T-helper 17 cell (primary cell): ENCODE measurements around the gene TRAF3IP3. TPM values are rescaled to one million over a fixed set of nuclear protein-coding genes. Genes with fewer than 3 reads are reported as not detected.

Experiments used
- ATAC-seq: fragments of 150-1000 bp; cut with Tn5 transposase; 2 replicates; pipeline ENCODE4 v1.10.0; 2021; ENCODE audit warnings: mild to moderate bottlenecking, moderate library complexity
- DNase-seq, 3 donors: peaks; one replicate each; pipeline versions ENCODE4 v3.0.0 to v3.0.0-alpha.2; 2020 to 2021
- H3K9me3 ChIP-seq: one replicate; pipeline ENCODE4 v1.7.0; 2013; ENCODE audit warnings: low read length, mild to moderate bottlenecking; ENCODE audit not compliant: control insufficient read depth, poor library complexity, severe bottlenecking
- H3K27ac Mint-ChIP-seq: one replicate; pipeline ENCODE4 v1.8.0; 2022; ENCODE audit warnings: mild to moderate bottlenecking, moderate library complexity, mixed read lengths
- H3K27me3 Mint-ChIP-seq: one replicate; pipeline ENCODE4 v1.8.0; 2022; ENCODE audit warnings: mixed read lengths
- H3K36me3 Mint-ChIP-seq: one replicate; pipeline ENCODE4 v1.8.0; 2022; ENCODE audit warnings: low read depth, mixed read lengths
- H3K4me1 Mint-ChIP-seq: one replicate; pipeline ENCODE4 v1.8.0; 2022; ENCODE audit warnings: mild to moderate bottlenecking, mixed read lengths
- H3K4me3 Mint-ChIP-seq: one replicate; pipeline ENCODE4 v1.8.0; 2022; ENCODE audit warnings: mild to moderate bottlenecking, moderate library complexity, mixed read lengths
- total RNA-seq, 4 donors: library from RNA in 2 of 4; stranded (reverse) in 2 of 4; gene quantifications; one replicate each; pipeline ENCODE4 v1.2.3 and lab custom pipeline; 2022 to 2026

Gene TRAF3IP3
- total RNA-seq, 2 donors from 2014 or later: 286 to 288 TPM

DNA sequence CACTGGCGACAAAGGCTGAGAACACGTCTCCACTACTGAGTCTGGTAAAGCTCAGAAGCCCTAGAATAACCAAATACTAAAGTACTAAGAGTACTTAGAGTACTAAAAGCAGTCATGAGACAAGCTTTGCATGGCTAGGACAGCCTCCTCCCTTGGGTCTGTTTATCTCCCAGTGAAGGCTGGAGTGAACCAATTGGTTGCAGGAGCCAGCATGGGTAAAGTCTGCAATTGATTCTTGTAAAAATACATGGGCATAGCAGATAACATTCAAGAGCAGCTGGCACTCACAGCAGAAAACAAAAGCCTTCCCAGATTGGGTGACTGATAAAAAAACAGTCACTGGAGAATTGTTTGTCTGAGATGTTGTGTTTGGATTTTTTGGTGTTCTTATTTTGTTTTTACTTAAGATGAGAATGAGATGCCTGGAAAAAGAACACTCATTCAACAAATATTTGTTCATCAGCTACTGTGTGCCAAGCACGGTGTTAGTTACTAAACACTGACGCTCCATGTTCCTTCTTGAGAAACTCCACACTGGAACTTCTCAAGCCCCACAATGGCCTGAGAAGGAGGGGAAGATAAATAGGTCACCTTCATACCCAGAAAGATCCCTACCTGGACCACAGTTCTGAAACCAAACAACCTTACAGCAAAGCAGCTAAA, 46.4 kb downstream of the TRAF3IP3 start:
- DNase-seq: no peak
- Mint-ChIP-seq H3K4me1 (peaks cover 6% of the 10 kb centered on the region), H3K27ac (no peak overlapping the region), H3K27me3 (peaks cover 45% of the 10 kb centered on the region), H3K4me3 (no peak overlapping the region), H3K36me3 (peaks cover 2% of the 10 kb centered on the region)
- ATAC-seq: no peak
- no peaks in the 10 kb centered on the region for H3K9me3 ChIP-seq

DNA sequence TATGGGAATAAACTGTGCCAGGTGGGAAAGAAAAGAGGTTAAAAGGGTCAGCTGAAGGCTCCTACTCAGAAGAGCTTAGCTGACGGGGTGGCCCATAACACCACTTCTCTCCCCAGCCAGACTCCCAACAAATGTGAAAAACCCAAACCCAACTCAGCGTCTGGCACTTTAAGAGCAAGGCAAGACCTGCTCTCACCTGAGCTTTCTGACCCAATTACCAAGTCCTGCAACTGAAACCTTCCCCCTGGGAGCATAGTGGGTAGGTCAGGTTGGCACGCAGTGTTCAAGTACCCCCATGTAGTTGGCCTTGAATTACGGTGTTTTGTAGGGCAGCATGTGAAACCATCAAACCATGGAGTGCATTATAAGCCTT, 46.9 kb downstream of the TRAF3IP3 start:
- ATAC-seq: no peak
- H3K4me1 Mint-ChIP-seq: peaks cover 6% of the 10 kb centered on the region
- H3K27me3 Mint-ChIP-seq: peaks cover 45% of the 10 kb centered on the region
- no peak overlapping the region for H3K27ac Mint-ChIP-seq
- no peaks in the 10 kb centered on the region for H3K9me3 ChIP-seq
- H3K36me3 Mint-ChIP-seq: peaks cover 2% of the 10 kb centered on the region
- H3K4me3 Mint-ChIP-seq: no peak overlapping the region
- DNase-seq: no peak

DNA sequence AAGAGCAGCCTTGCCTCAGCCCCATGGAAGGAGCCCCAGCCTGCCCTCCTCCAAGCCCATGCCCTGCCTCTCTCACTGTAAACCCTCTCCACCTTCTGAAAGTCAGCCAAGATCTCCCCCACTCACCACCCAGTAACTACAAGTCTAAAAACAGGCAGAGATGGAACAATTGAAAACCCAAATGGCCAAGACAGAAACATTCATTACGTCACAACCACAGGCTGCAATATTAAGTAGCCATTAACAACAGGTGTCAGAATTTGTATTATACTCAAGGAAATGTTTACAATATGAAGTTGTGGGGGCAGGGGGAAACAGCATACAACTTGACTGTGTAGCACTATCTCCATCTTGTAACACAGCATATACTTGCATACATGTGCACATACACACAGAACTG, 47.7 kb downstream of the TRAF3IP3 start:
- Mint-ChIP-seq H3K27ac (no peak overlapping the region), H3K4me3 (no peak overlapping the region), H3K36me3 (peaks cover 2% of the 10 kb centered on the region), H3K4me1 (peaks cover 6% of the 10 kb centered on the region), H3K27me3 (peaks cover 38% of the 10 kb centered on the region)
- H3K9me3 ChIP-seq: no peaks in the 10 kb centered on the region
- ATAC-seq (no peak), DNase-seq (no peak)

DNA sequence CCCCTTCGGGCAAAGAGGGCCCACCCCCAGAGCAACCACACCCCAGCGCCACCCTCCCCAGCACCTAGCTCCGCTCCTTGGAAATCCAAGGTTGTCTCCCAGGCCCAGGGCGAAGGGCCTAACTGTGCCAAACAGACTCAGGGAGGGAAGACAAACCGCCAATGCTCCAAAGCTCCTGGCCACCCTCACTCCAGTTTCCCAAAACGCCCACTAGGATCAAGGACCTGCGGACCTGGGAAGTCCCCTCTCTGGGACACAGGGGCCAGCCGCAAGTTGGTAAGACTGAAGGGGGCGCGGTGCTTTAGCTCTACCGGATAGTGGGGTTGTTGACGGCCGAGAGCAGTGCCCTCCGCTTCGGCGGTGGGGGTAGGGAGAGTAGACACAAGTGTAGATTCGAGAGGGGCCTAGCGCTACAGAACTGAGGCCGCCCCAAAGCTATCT, 49.5 kb downstream of the TRAF3IP3 start:
- Mint-ChIP-seq H3K4me1 (peaks cover 6% of the 10 kb centered on the region), H3K4me3 (peak overlapping the region; percentile 86), H3K27me3 (peaks cover 38% of the 10 kb centered on the region), H3K27ac (no peak overlapping the region), H3K36me3 (peaks cover 2% of the 10 kb centered on the region)
- ATAC-seq (no peak), DNase-seq (no peak)
- H3K9me3 ChIP-seq: no peaks in the 10 kb centered on the region

DNA sequence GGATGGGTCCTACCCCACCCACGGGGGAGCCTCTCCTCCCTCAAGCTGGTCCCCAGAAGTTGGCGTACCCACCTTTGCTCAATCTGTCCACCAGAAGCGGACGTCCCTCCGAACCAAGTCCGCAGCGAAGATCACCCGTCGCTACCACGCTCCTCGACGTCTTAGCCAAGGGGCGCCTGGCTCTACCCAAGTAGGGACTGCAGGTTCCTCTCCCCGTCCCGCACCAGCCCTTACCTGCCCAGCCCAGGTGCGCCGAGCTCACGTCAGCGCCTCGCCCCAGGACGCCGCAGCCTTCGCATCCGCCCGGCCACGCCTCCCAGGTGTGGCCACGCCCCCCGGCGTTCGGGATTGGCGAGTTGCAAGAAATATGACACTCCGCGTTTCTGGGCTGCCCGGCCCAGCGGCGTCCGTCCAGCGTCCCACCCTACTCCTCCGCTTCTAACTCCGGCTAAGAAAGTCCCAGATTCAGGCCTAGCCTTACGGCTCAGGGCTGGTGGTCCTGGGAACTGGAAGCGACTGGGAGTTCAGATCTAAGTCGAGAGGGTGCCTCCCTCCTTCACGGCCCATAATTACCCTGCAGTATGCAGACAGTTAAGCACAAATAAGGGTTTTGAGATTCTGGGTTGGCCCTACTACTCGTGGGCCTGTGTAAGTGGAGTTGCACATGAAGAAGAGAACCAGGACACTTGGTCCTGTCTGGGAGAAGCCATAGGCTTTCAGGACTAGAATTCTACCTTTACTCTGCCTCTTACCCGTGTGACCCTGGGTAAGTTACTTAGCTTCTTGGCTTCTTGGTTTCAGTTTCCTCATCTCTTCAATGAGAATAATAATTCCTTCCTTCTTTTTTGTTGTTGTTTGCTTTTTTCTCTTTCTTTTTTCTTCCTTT, 50.3 kb downstream of the TRAF3IP3 start, which contains the start of gene IRF6:
IRF6 (minus strand) TSS at position 268 of the 886 bp plus-strand sequence. CDS start 4,729 bp downstream, outside the sequence.
- DNase-seq: peak; percentile 53 to 68 (median 66)
- H3K9me3 ChIP-seq: no peaks in the 10 kb centered on the region
- peak within 1 kb of the TSS; percentile 86 for H3K4me3 Mint-ChIP-seq
- H3K4me1 Mint-ChIP-seq: peaks cover 6% of the 10 kb centered on the region
- ATAC-seq: peak; percentile 93
- peaks cover 31% of the 10 kb centered on the region for H3K27me3 Mint-ChIP-seq
- H3K27ac Mint-ChIP-seq: peak within 1 kb of the TSS; percentile 19
- peaks cover 2% of the 10 kb centered on the region for H3K36me3 Mint-ChIP-seq

DNA sequence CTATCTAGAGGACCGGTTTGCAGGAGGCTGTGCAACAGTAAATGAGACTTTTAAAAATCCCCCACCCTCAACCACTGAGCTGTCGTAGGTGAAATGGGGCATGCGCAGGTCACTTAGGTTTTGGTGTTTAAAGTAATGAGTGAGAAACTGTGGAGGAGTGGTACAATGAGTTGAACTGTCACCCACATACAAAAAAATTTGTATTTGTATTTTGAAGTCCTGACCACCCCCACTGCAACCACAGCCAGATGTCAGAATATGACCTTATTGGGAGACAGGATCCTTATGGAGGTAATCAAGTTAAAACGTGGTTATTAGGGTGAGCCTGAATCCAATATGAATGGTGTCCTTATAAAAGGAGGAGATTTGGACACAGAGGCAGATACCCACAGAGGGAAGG, 51.7 kb downstream of the TRAF3IP3 start:
- no peak for ATAC-seq
- no peak for DNase-seq
- no peak overlapping the region for H3K27ac Mint-ChIP-seq
- no peaks in the 10 kb centered on the region for H3K36me3 Mint-ChIP-seq
- peaks cover 23% of the 10 kb centered on the region for H3K27me3 Mint-ChIP-seq
- no peaks in the 10 kb centered on the region for H3K9me3 ChIP-seq
- H3K4me1 Mint-ChIP-seq: peaks cover 6% of the 10 kb centered on the region
- no peak overlapping the region for H3K4me3 Mint-ChIP-seq

DNA sequence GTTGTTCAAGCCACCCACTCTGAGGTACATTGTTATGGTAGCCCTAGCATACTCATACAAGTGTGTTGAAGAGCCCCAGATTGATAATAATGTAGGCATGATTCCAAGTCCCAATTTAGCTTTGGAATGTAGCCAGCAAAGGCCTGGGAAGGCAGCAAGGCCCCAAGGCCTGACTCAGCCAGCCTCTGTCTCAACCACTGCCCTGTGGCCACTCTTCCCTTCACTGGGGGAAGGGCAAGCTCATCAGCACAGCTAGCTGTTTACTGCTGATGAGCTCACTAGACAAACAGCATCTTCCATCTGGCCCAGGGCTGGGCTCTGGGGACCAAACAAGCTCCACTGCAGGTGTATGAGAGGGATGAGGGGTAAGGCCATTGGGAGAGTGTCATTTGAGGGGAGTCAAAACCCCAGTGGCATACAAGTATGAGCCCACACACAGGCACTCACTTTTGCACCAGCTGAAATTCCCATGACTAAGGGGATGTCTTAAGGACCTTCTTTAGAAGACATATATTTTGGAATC, 52.3 kb downstream of the TRAF3IP3 start:
- H3K9me3 ChIP-seq: no peaks in the 10 kb centered on the region
- Mint-ChIP-seq H3K4me1 (peaks cover 6% of the 10 kb centered on the region), H3K27me3 (peaks cover 21% of the 10 kb centered on the region), H3K36me3 (no peaks in the 10 kb centered on the region), H3K27ac (no peak overlapping the region), H3K4me3 (no peak overlapping the region)
- DNase-seq (no peak), ATAC-seq (no peak)

DNA sequence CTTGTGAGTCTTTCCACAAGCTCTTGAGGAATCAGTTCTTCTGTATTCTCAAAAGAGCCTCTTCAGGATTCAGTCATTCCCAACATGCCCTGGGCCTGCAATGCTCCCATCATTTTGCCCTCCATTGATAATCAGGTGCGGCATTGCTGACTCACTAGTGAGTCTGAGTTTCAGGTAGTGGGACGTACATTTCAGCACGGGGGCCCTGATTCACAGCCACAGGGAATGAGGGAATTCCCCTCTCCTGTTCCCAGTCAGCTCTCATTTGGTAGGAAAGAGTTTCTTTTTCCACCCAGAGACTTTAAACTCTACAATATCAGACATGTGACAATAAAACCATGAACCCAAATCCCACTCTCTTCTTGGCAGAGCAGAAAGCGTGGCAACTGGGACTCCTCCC, 53.8 kb downstream of the TRAF3IP3 start:
- H3K4me3 Mint-ChIP-seq: no peak overlapping the region
- H3K36me3 Mint-ChIP-seq: no peaks in the 10 kb centered on the region
- peaks cover 13% of the 10 kb centered on the region for H3K27me3 Mint-ChIP-seq
- no peak for DNase-seq
- H3K9me3 ChIP-seq: no peaks in the 10 kb centered on the region
- H3K4me1 Mint-ChIP-seq: peaks cover 6% of the 10 kb centered on the region
- ATAC-seq: no peak
- no peak overlapping the region for H3K27ac Mint-ChIP-seq

DNA sequence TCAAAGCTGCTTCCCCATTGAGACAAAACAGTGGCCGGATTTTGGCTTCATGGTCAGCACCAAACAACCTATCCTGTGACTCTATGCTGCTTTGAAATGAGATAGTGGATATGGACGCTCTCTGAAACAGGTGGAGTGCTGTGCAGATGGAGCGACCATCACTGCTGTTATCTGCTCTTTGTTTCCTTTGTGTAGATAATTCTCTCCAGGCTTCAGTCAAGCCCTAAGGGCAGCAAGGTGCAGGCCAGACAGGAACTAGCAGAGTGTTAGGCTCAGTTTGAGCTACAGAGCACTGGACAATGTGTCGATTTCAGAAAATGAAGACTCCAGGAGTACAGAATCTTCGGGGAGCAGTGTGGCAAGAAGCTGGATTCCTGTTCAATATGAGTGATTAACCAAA, 54.9 kb downstream of the TRAF3IP3 start:
- Mint-ChIP-seq H3K36me3 (no peaks in the 10 kb centered on the region), H3K27me3 (peaks cover 4% of the 10 kb centered on the region), H3K4me1 (peaks cover 11% of the 10 kb centered on the region), H3K4me3 (no peak overlapping the region), H3K27ac (no peak overlapping the region)
- ATAC-seq: no peak
- DNase-seq: no peak
- no peaks in the 10 kb centered on the region for H3K9me3 ChIP-seq

DNA sequence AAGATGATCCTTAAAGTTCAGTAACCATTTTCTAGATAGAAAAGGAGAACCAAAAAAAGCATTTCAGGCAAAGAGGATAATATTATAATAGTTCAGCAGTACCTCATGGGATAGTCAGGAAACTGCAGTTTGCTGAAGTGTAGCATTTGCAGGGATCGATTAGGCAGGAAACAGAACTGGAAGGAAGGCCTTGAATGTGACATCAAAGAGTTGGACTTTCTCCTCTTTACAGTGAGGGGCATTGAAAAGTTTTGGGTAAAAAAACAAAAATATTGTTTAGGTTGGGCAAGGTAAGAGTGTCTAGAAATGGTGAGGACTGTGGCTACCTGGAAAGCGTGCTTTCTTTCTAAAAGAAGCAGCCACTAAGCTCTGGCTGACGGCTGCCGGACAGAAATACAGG, 58.0 kb downstream of the TRAF3IP3 start:
- Mint-ChIP-seq H3K4me3 (no peak overlapping the region), H3K27me3 (peaks cover 12% of the 10 kb centered on the region), H3K27ac (no peak overlapping the region), H3K4me1 (peaks cover 9% of the 10 kb centered on the region), H3K36me3 (peaks cover 3% of the 10 kb centered on the region)
- H3K9me3 ChIP-seq: no peaks in the 10 kb centered on the region
- DNase-seq (no peak), ATAC-seq (no peak)

DNA sequence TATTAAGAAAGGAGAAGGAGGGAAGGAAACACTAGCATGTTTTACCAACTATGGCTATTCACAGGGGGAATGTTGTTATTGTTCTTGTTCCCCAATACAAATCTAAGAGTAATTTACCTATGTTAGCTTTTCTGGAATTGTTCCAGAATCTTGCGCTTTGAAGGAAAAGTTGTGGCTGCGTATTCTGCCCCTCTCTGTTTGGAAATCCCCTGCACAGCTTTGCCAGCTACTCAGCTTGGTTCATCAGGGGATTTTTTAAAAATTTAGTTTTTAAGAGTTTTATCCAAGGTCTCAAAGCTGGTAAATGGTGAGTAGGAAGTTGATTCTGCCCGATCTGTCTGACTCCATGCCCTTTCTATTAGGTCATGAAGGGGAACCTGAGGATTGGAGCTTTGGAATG, 59.6 kb downstream of the TRAF3IP3 start:
- H3K27ac Mint-ChIP-seq: peak overlapping the region; percentile 85
- no peaks in the 10 kb centered on the region for H3K9me3 ChIP-seq
- peaks cover 15% of the 10 kb centered on the region for H3K27me3 Mint-ChIP-seq
- H3K4me1 Mint-ChIP-seq: peaks cover 9% of the 10 kb centered on the region
- peaks cover 3% of the 10 kb centered on the region for H3K36me3 Mint-ChIP-seq
- ATAC-seq (peak; percentile 81), DNase-seq (no peak)
- H3K4me3 Mint-ChIP-seq: no peak overlapping the region

DNA sequence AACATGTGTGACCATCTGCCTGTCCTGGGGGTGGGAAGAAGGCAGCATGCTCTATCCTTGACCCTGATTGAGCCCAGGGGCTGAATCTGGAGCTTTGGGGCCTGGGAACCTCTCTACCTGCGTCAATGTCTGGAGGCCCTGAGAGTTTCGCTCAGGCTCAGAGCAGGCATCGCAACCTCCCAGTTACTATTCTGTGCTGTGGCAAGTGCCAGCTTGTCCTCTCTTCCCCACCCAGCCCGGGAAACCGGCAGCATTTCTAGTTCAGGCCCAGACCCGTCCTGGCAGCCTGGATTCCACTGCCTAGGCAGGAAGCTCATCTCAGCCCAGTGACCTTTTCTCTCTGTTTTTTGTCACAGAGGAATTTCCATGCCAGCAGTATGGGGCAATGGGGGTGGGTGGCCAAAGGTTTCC, 60.1 kb downstream of the TRAF3IP3 start:
- Mint-ChIP-seq H3K4me3 (no peak overlapping the region), H3K27me3 (peaks cover 19% of the 10 kb centered on the region), H3K4me1 (peaks cover 9% of the 10 kb centered on the region), H3K27ac (peak overlapping the region; percentile 85), H3K36me3 (peaks cover 3% of the 10 kb centered on the region)
- DNase-seq: no peak
- no peaks in the 10 kb centered on the region for H3K9me3 ChIP-seq
- ATAC-seq: no peak

DNA sequence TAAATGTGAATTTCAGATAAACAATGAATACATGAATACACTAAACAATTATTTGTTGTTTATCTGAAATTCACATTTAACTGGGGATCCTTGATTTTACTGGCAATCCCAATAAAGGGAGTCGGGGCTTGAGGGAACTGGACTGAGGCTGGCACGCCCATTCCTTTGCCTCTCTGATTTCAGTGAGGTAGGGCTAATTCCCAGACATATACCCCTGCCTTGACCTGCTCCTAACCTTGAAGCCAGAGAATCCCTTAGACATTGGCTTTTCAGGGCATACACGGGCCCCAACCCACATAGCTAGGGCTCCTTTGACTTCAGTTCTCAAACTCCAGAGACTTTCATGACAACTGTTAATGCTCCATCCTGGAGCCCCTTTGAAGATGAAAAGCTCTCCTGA, 61.1 kb downstream of the TRAF3IP3 start:
- ATAC-seq (no peak), DNase-seq (no peak)
- Mint-ChIP-seq H3K4me3 (no peak overlapping the region), H3K4me1 (peaks cover 9% of the 10 kb centered on the region), H3K27ac (no peak overlapping the region), H3K27me3 (peaks cover 29% of the 10 kb centered on the region), H3K36me3 (peaks cover 3% of the 10 kb centered on the region)
- H3K9me3 ChIP-seq: no peaks in the 10 kb centered on the region
